D721Med (cell line): ENCODE results near the gene FIG4.
A peak's percentile ranks its signal among the peaks of the same experiment; 100 is the strongest.

Experiments
- DNase-seq: peaks from one replicate; pipeline ENCODE4 v3.0.0; 2011; ENCODE audit warnings: low spot score; ENCODE audit not compliant: insufficient read length
- FAIRE-seq: peaks from 2 replicates; lab custom pipeline; 2011; peaks lifted over from hg19 to GRCh38; lab: Jason Lieb, UNC
- TF ChIP-seq, protein P1 (sequence below): IDR thresholded peaks from 2 replicates; pipeline ENCODE4 v1.5.1; 2012; ENCODE audit warnings: mild to moderate bottlenecking, control low read depth; ENCODE audit not compliant: insufficient read depth; ENCODE audit errors: missing control alignments

Gene FIG4

DNA sequence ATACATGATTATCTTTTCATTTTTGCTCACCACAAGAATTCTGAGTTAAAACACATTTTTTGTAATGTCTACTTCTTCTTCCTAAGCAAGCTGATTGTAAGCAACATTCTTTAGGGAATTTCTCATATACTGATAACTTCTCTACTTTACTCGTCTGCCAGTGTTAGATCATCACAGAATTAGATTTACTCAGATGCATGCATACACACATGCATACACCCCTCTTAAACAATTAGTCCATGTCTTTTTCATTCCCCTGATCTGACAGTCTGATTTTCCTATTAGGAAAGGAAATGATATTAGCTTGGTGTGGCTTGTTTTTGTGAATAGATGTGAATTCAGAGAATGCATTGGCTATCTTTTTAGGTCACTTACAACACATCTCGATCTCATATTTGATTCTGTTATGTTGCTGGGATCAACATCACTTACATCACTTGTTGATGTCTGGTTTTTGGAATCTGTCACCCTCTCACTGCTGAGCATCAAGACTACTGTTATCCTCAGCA, 91.4 kb downstream of the FIG4 start:
- FAIRE-seq (no peak), DNase-seq (no peak)
- TF ChIP-seq, protein P1, sequence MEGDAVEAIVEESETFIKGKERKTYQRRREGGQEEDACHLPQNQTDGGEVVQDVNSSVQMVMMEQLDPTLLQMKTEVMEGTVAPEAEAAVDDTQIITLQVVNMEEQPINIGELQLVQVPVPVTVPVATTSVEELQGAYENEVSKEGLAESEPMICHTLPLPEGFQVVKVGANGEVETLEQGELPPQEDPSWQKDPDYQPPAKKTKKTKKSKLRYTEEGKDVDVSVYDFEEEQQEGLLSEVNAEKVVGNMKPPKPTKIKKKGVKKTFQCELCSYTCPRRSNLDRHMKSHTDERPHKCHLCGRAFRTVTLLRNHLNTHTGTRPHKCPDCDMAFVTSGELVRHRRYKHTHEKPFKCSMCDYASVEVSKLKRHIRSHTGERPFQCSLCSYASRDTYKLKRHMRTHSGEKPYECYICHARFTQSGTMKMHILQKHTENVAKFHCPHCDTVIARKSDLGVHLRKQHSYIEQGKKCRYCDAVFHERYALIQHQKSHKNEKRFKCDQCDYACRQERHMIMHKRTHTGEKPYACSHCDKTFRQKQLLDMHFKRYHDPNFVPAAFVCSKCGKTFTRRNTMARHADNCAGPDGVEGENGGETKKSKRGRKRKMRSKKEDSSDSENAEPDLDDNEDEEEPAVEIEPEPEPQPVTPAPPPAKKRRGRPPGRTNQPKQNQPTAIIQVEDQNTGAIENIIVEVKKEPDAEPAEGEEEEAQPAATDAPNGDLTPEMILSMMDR: no peak

DNA sequence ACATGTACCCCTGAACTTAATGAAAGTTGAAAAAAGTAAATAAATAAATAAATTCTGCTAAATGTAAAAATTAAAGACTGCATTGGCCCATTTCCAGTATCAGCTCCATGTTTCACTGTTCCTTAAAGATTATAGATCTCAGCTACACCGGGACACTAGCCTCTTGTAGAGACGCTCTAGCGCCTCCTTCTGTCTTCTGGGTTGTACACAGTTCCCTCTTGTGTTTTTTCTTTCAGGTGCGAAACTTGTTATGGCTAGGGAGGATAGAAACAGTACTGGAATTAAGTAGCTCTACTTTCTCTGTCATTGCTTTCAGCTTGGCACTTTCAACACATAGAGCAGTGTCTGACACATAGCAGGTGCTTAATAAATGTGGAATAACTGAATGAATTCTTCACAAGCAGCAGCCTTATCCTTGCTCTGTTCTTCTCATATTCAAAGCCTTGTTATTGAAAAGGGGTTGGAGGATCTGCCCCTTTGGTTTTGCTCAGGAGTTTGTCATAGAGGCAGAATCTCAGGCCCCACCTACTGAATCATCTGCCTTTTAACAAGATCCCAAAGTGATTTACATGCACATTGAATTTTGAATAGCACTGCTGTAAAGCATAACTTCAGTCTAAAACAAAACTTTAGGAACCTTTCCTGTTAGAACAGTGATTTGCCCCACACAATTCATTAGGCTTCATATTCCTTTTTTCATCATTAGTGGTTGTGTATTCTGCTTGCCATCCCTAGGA, 92.3 kb downstream of the FIG4 start:
- TF ChIP-seq, protein P1: peak; percentile 37
- FAIRE-seq (no peak), DNase-seq (no peak)

DNA sequence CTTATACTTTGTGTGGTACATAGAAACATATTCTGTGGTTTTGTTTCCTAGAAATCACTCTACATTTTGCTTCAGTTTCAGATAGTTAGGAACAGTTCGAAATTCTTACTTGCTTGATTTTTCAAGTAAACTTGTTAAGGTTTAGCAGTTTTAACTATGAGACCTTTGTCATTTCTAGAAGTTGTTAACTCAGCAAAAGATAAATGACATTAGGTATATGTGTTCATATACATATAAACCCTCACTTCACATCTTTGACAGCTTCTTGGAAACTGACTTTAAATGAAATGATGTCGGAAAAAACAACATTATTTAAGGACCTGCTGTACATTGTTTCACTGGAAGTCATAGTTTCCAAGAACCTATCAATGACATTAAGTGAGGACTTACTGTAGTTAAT, 96.2 kb downstream of the FIG4 start:
- FAIRE-seq (no peak), DNase-seq (no peak)
- TF ChIP-seq, protein P1: no peak

DNA sequence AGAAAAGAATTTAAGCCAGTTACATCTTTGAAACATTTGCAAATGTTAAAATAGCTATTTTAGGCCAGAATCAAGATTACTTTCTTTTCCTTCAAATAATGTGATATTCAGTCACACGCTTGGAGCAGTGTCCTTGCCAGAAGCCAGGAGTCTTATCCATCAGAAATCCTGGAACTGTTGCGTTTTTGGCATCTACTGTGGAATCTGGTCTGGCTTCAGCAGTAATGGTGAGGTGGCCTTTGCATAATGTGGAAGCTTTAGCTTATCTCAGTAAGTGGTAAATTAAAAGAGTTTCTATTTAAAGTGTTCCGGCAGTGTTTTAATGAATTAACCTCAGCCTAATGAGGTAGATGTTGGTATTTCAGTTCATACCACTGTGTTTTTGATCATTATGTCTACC, 97.6 kb downstream of the FIG4 start:
- no peak for FAIRE-seq
- DNase-seq: no peak

DNA sequence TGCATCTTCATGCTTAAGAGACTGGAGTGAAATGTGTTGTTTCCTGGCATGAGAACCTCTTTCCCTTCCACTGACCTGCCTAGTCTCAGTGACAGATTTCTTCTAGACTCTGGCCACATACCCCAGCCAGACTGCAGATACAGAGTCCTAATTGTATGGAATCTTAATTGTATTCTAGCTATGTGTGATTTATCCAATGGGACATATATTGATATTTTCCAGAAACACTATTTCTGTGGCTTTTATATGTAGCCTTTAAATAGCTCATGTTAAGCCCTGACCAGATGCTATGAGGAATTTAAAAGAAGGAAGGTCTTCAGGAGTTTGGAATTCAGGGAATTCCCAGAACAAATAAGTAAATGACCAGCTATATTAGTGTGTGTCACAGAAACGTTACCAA, 99.0 kb downstream of the FIG4 start:
- no peak for DNase-seq
- FAIRE-seq: no peak
- TF ChIP-seq, protein P1: no peak

More for the DNA sequence above, 97.6 kb downstream of the FIG4 start:
- TF ChIP-seq, protein P1: no peak

DNA sequence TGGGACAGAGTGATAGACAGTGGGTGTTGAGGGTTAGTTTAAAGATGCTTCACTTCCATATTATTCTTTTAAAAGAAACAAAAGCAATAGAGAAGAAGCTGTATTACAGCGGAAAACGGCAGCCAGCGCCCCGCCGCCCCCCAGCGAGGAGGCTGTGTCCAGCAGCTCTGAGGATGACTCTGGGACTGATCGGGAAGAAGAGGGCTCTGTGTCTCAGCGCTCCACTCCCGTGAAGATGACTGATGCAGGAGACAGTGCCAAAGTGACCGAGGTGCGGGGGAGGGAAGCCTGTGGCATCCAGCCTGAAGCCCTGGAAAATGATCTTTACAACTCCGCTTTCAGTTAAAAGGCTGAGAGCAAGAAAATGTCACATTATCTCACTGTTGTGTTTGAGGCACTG, 100.2 kb downstream of the FIG4 start:
- DNase-seq (no peak), FAIRE-seq (no peak)
- TF ChIP-seq, protein P1: no peak

DNA sequence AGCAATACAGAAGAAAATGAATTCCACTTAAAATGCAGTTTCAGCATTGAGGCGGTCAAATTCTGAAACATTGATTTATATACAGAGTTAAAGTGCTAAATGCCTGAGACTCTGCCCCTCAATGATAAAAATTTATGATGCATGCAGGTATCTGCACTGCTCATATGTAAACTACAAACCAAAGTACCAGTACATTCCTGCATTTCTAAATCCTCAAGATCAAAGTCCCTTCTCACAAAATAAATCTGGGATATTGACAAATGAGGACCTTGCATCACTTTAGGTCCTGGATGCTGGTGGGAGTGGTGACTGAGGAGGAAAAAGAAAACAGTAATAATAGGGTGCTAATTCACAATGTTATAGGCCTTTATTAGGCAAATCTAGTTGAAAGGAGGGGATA, 101.9 kb downstream of the FIG4 start:
- no peak for DNase-seq
- FAIRE-seq: no peak
- TF ChIP-seq, protein P1: no peak
